Kidney epithelial cell (primary cell): ENCODE data around the gene B3GLCT. TPM values are rescaled to one million over a fixed set of nuclear protein-coding genes. Genes with fewer than 3 reads are reported as not detected.
"Not testable (repeated sequence)": the region's sequence is repeated elsewhere in the genome, so short reads cannot be mapped to it uniquely, and the experiment has no call there.

Experiments
- DNase-seq: peaks from one replicate; pipeline ENCODE4 v3.0.0-alpha.2; 2010; ENCODE audit warnings: low read depth
- H3K27me3 ChIP-seq: 2 replicates; pipeline ENCODE4 v1.6.0; 2011; ENCODE audit warnings: low read length; ENCODE audit not compliant: control insufficient read depth, insufficient read depth
- H3K36me3 ChIP-seq: 2 replicates; pipeline ENCODE4 v1.5.1; 2011; ENCODE audit warnings: low read length; ENCODE audit not compliant: control insufficient read depth, insufficient read depth
- H3K4me3 ChIP-seq: 2 replicates; pipeline ENCODE4 v1.5.1; 2011; ENCODE audit warnings: low read depth, mild to moderate bottlenecking, control low read depth, low read length
- CTCF ChIP-seq: IDR thresholded peaks from 2 replicates; pipeline ENCODE4 v1.5.1; 2011; ENCODE audit warnings: mild to moderate bottlenecking, moderate library complexity, low read length, control low read depth, inconsistent platforms; ENCODE audit not compliant: insufficient read depth, poor library complexity, severe bottlenecking
- total RNA-seq: library from RNA; depleted of rRNA; stranded (reverse); fragments of >200 nt; gene quantifications from 2 replicates; pipeline ENCODE4 v1.2.3, GENCODE V29; 2015

The B3GLCT gene
- total RNA-seq, 1 donor from 2014 or later, result 18.1 TPM

- Histone ChIP-seq H3K27me3 (no peaks in the 10 kb centered on the region), H3K4me3 (no peak overlapping the region), H3K36me3 (no peaks in the 10 kb centered on the region)
- DNase-seq, result no peak
- TF ChIP-seq CTCF, result no peak
Measured at GRCh38 chr13:31168166-31168565, 31.6 kb upstream of the B3GLCT start.

- no peak overlapping the region for H3K4me3 ChIP-seq
- H3K27me3 ChIP-seq, result no peaks in the 10 kb centered on the region
- H3K36me3 ChIP-seq, result no peaks in the 10 kb centered on the region
- DNase-seq, result no peak
- TF ChIP-seq CTCF, result no peak
Measured at GRCh38 chr13:31168736-31169135, 31.0 kb upstream of the B3GLCT start.

- no peaks in the 10 kb centered on the region for H3K27me3 ChIP-seq
- no peak for DNase-seq
- H3K36me3 ChIP-seq, result no peaks in the 10 kb centered on the region
- H3K4me3 ChIP-seq, result no peak overlapping the region
- no peak for TF ChIP-seq CTCF
Measured at GRCh38 chr13:31172001-31172400, 27.8 kb upstream of the B3GLCT start.

- Histone ChIP-seq H3K27me3 (no peaks in the 10 kb centered on the region), H3K36me3 (no peaks in the 10 kb centered on the region), H3K4me3 (no peak overlapping the region)
- no peak for TF ChIP-seq CTCF
- DNase-seq, result peak; percentile 79
Measured at GRCh38 chr13:31172535-31172934, 27.2 kb upstream of the B3GLCT start.

- peak; percentile 13 for TF ChIP-seq CTCF
- Histone ChIP-seq H3K4me3 (no peak overlapping the region), H3K36me3 (no peaks in the 10 kb centered on the region), H3K27me3 (no peaks in the 10 kb centered on the region)
- DNase-seq, result no peak
Measured at GRCh38 chr13:31174018-31174417, 25.8 kb upstream of the B3GLCT start.

GRCh38 chr13:31175847-31176532 is 23.8 kb upstream of the B3GLCT start:
- no peak overlapping the region for H3K4me3 ChIP-seq
- no peak for TF ChIP-seq CTCF
- H3K27me3 ChIP-seq, result no peaks in the 10 kb centered on the region
- no peaks in the 10 kb centered on the region for H3K36me3 ChIP-seq
- no peak for DNase-seq

- not testable (repeated sequence) for H3K36me3 ChIP-seq, H3K4me3 ChIP-seq, DNase-seq, H3K27me3 ChIP-seq
Measured at GRCh38 chr13:31177813-31178495, 21.8 kb upstream of the B3GLCT start.
